GM06990 (cell line): ENCODE measurements around the gene CCNL2.
A peak's percentile ranks its signal among the peaks of the same experiment; 100 is the strongest.

Source experiments
- DNase-seq: peaks from one replicate; pipeline ENCODE4 v3.0.0-alpha.2; 2011; ENCODE audit not compliant: insufficient read length; ENCODE audit errors: extremely low read depth
- H3K27me3 ChIP-seq: replicated peaks from 2 replicates; pipeline ENCODE4 v1.6.0; 2011; ENCODE audit warnings: low read length; ENCODE audit not compliant: control insufficient read depth, insufficient read depth
- H3K36me3 ChIP-seq: 2 replicates; pipeline ENCODE4 v1.5.1; 2011; ENCODE audit warnings: low read length; ENCODE audit not compliant: control insufficient read depth, insufficient read depth
- H3K4me3 ChIP-seq: replicated peaks from 2 replicates; pipeline ENCODE4 v1.5.1; 2011; ENCODE audit warnings: low read depth, mild to moderate bottlenecking, control low read depth, low read length
- CTCF ChIP-seq: IDR thresholded peaks from 2 replicates; pipeline ENCODE4 v1.5.1; 2011; ENCODE audit warnings: low read length, control low read depth, mild to moderate bottlenecking, inconsistent platforms; ENCODE audit not compliant: insufficient read depth, poor library complexity, severe bottlenecking

CCNL2 gene

GRCh38 chr1:1435911-1436629, 36.9 kb upstream of the CCNL2 start:
- Histone ChIP-seq H3K36me3 (no peaks in the 10 kb centered on the region), H3K27me3 (no peaks in the 10 kb centered on the region; the same call in 1 of the 2 replicates), H3K4me3 (peak overlapping the region; percentile 52)
- no peak for DNase-seq
- no peak for TF ChIP-seq CTCF

GRCh38 chr1:1435106-1435903, 36.2 kb upstream of the CCNL2 start, which contains the start of gene VWA1:
TSS of gene VWA1 (plus strand) at chr1:1435690. CDS start at chr1:1435749, 59 bp downstream.
- H3K27me3 ChIP-seq: no peaks in the 10 kb centered on the region; the same call in 1 of the 2 replicates
- TF ChIP-seq CTCF: no peak
- H3K4me3 ChIP-seq: peak within 1 kb of the TSS; percentile 54
- no peaks in the 10 kb centered on the region for H3K36me3 ChIP-seq
- DNase-seq: peak; percentile 62

GRCh38 chr1:1434824-1435105, 35.6 kb upstream of the CCNL2 start:
- no peak overlapping the region for H3K4me3 ChIP-seq
- no peaks in the 10 kb centered on the region; the same call in 1 of the 2 replicates for H3K27me3 ChIP-seq
- TF ChIP-seq CTCF: no peak
- no peak for DNase-seq
- H3K36me3 ChIP-seq: no peaks in the 10 kb centered on the region

GRCh38 chr1:1434131-1434823, 35.1 kb upstream of the CCNL2 start:
- Histone ChIP-seq H3K4me3 (no peak overlapping the region), H3K36me3 (no peaks in the 10 kb centered on the region), H3K27me3 (no peaks in the 10 kb centered on the region; the same call in 1 of the 2 replicates)
- DNase-seq: no peak
- no peak for TF ChIP-seq CTCF

GRCh38 chr1:1433804-1434130, 34.6 kb upstream of the CCNL2 start:
- Histone ChIP-seq H3K36me3 (no peaks in the 10 kb centered on the region), H3K27me3 (no peaks in the 10 kb centered on the region; the same call in 1 of the 2 replicates), H3K4me3 (0 out of 2 replicates have a peak overlapping the region, but pooled peaks have one; percentile 6)
- TF ChIP-seq CTCF: no peak
- no peak for DNase-seq
